WTC11 (cell line): ENCODE measurements around the gene PRCD. TPM values are rescaled to one million over a fixed set of nuclear protein-coding genes. Genes with fewer than 3 reads are reported as not detected.
A peak's percentile ranks its signal among the peaks of the same experiment; 100 is the strongest.

Experiments
- ATAC-seq: fragments of 200-7000 bp; cut with Tn5 transposase; 2 replicates; pipeline ENCODE4 v1.10.0; 2021; ENCODE audit warnings: mild to moderate bottlenecking, moderate library complexity
- CTCF ChIA-PET: fragments of 300-600 bp; sonication (Branson Sonifier 250); formaldehyde crosslinking; loops from one replicate; lab custom pipeline; 2021; ENCODE audit warnings: antibody characterized with exemption; lab: Charles Lee
- POLR2A ChIA-PET: fragments of 350-600 bp; sonication (Branson Sonifier 250); formaldehyde crosslinking; loops from one replicate; lab custom pipeline; 2021; ENCODE audit warnings: antibody characterized with exemption; lab: Charles Lee
- DNase-seq: peaks from one replicate; pipeline ENCODE4 v3.0.0; 2021; ENCODE audit warnings: low spot score
- H3K27ac Mint-ChIP-seq: 2 replicates; pipeline ENCODE4 v1.8.0; 2021; ENCODE audit warnings: mixed read lengths
- H3K27me3 Mint-ChIP-seq: 2 replicates; pipeline ENCODE4 v1.8.0; 2021; ENCODE audit warnings: low read depth, mild to moderate bottlenecking, moderate library complexity, mixed read lengths
- H3K36me3 Mint-ChIP-seq: 2 replicates; pipeline ENCODE4 v1.8.0; 2021; ENCODE audit warnings: mixed read lengths
- H3K4me1 Mint-ChIP-seq: 2 replicates; pipeline ENCODE4 v1.8.0; 2022; ENCODE audit warnings: mixed read lengths
- H3K4me3 Mint-ChIP-seq: 2 replicates; pipeline ENCODE4 v1.8.0; 2021; ENCODE audit warnings: mild to moderate bottlenecking, moderate library complexity, mixed read lengths
- H3K9me3 Mint-ChIP-seq: 2 replicates; pipeline ENCODE4 v1.8.0; 2021; ENCODE audit warnings: mixed read lengths
- AR ChIP-seq: fragments of 250-450 bp; sonication (Bioruptor Pico); IDR thresholded peaks from 2 replicates; pipeline ENCODE4 v1.9.0; 2021; ENCODE audit warnings: mild to moderate bottlenecking
- ARID4B ChIP-seq: sonication (generic); formaldehyde crosslinking; IDR thresholded peaks from 2 replicates; pipeline ENCODE4 v1.8.0; 2023; ENCODE audit warnings: missing genetic modification reagents, mild to moderate bottlenecking, borderline replicate concordance
- E2F4 ChIP-seq: sonication (generic); formaldehyde crosslinking; IDR thresholded peaks from 2 replicates; pipeline ENCODE4 v1.8.1; 2022; ENCODE audit warnings: low read depth, mild to moderate bottlenecking, moderate library complexity, missing genetic modification reagents, borderline replicate concordance
- FOXP1 ChIP-seq: sonication (generic); formaldehyde crosslinking; IDR thresholded peaks from 2 replicates; pipeline ENCODE4 v1.8.0; 2022; ENCODE audit warnings: missing genetic modification reagents, mild to moderate bottlenecking, moderate library complexity, borderline replicate concordance
- GABPB1 ChIP-seq: sonication (generic); formaldehyde crosslinking; IDR thresholded peaks from 2 replicates; pipeline ENCODE4 v1.8.1; 2023; ENCODE audit warnings: mild to moderate bottlenecking, missing genetic modification reagents
- GRHL2 ChIP-seq: fragments of 250-450 bp; sonication (Bioruptor Pico); IDR thresholded peaks from 2 replicates; pipeline ENCODE4 v1.8.0; 2022; ENCODE audit warnings: mild to moderate bottlenecking, moderate library complexity; ENCODE audit not compliant: insufficient replicate concordance, severe bottlenecking
- GTF2I ChIP-seq: fragments of 250-450 bp; sonication (Bioruptor Pico); conservative IDR thresholded peaks from 2 replicates; pipeline ENCODE4 v1.4.0; 2021; ENCODE audit warnings: mild to moderate bottlenecking
- IRF1 ChIP-seq: sonication (generic); formaldehyde crosslinking; IDR thresholded peaks from 2 replicates; pipeline ENCODE4 v1.8.0; 2023; ENCODE audit warnings: missing genetic modification reagents
- MYBL2 ChIP-seq: sonication (generic); formaldehyde crosslinking; IDR thresholded peaks from 2 replicates; pipeline ENCODE4 v1.8.1; 2023; ENCODE audit warnings: mild to moderate bottlenecking, moderate library complexity, missing genetic modification reagents
- NFATC4 ChIP-seq: fragments of 250-450 bp; sonication (Bioruptor Pico); IDR thresholded peaks from 2 replicates; pipeline ENCODE4 v1.9.0; 2021; ENCODE audit warnings: mild to moderate bottlenecking
- OVOL2 ChIP-seq: fragments of 250-450 bp; sonication (Bioruptor Pico); IDR thresholded peaks from 2 replicates; pipeline ENCODE4 v1.9.0; 2021; ENCODE audit warnings: mild to moderate bottlenecking, borderline replicate concordance
- PRRX2 ChIP-seq: fragments of 250-450 bp; sonication (Bioruptor Pico); IDR thresholded peaks from 2 replicates; pipeline ENCODE4 v1.8.0; 2021; ENCODE audit warnings: mild to moderate bottlenecking
- SP1 ChIP-seq: sonication (generic); formaldehyde crosslinking; conservative IDR thresholded peaks from 2 replicates; pipeline ENCODE4 v1.8.1; 2022; ENCODE audit warnings: missing genetic modification reagents
- TCF7 ChIP-seq: sonication (generic); formaldehyde crosslinking; IDR thresholded peaks from 2 replicates; pipeline ENCODE4 v1.8.0; 2022; ENCODE audit warnings: mild to moderate bottlenecking, low read depth, missing genetic modification reagents, moderate library complexity
- USF2 ChIP-seq: sonication (generic); formaldehyde crosslinking; IDR thresholded peaks from 2 replicates; pipeline ENCODE4 v1.8.1; 2023; ENCODE audit warnings: mild to moderate bottlenecking, missing genetic modification reagents, moderate library complexity
- ZMAT4 ChIP-seq: fragments of 250-450 bp; sonication (Bioruptor Pico); IDR thresholded peaks from 2 replicates; pipeline ENCODE4 v1.9.0; 2021; ENCODE audit warnings: mild to moderate bottlenecking
- ZNF423 ChIP-seq: fragments of 250-450 bp; sonication (Bioruptor Pico); IDR thresholded peaks from 2 replicates; pipeline ENCODE4 v2.1.2; 2022; ENCODE audit warnings: mild to moderate bottlenecking, moderate library complexity
- total RNA-seq: library from RNA; stranded (reverse); gene quantifications from 3 replicates; pipeline ENCODE4 v1.2.3, GENCODE V29; 2021

PRCD gene
- total RNA-seq, 1 experiment from 2014 or later, result 2.7 TPM

- TF ChIP-seq USF2 (0 out of 2 replicates have a peak, but pooled peaks have one; percentile 4), OVOL2 (no peak), ZNF423 (CRISPR knock-in tag) (peak; percentile 66; the same call in 1 of the 2 replicates), GTF2I (CRISPR knock-in tag) (no peak), ARID4B (CRISPR knock-in tag) (no peak), PRRX2 (CRISPR knock-in tag) (no peak), GABPB1 (CRISPR knock-in tag) (peak; percentile 26; the same call in 1 of the 2 replicates), FOXP1 (CRISPR knock-in tag) (peak; percentile 66; the same call in 1 of the 2 replicates), ZMAT4 (no peak), MYBL2 (CRISPR knock-in tag) (0 out of 2 replicates have a peak, but pooled peaks have one; percentile 44), NFATC4 (CRISPR knock-in tag) (no peak), SP1 (CRISPR knock-in tag) (peak; percentile 51; the same call in 1 of the 2 replicates), TCF7 (CRISPR knock-in tag) (no peak)
- peak; percentile 40 for DNase-seq
- ChIA-PET CTCF (interaction anchor here (0.6 to 3.8 kb wide), 10 partner anchors 8 to 96 kb away, joined by 3 to 17 read pairs (median 6); no protein-coding TSS in a partner anchor), POLR2A (interaction anchor here (0.9 kb wide), 1 partner anchor 19 kb away, joined by 3 read pairs; no protein-coding TSS in a partner anchor)
- H3K4me1 Mint-ChIP-seq, result peaks cover 19% of the 10 kb centered on the region
- no peaks in the 10 kb centered on the region for H3K9me3 Mint-ChIP-seq
- H3K27me3 Mint-ChIP-seq, result peaks cover 84% of the 10 kb centered on the region
- H3K36me3 Mint-ChIP-seq, result no peaks in the 10 kb centered on the region
- ATAC-seq, result peak; percentile 34
- peak within 1 kb of the TSS; percentile 71 for H3K4me3 Mint-ChIP-seq
- no peak within 1 kb of the TSS for H3K27ac Mint-ChIP-seq
Measured at GRCh38 chr17:76585649-76586593, 46.1 kb downstream of the PRCD start, which contains the start of gene ST6GALNAC2. ST6GALNAC2 (minus strand) TSS chr17:76585860; CDS start chr17:76585808, 52 bp downstream.

GRCh38 chr17:76586741-76587487, 47.1 kb downstream of the PRCD start:
- TF ChIP-seq USF2, result peak; percentile 33; the same call in 1 of the 2 replicates
- TF ChIP-seq GRHL2 (CRISPR knock-in tag), result no peak
- TF ChIP-seq AR, result no peak
- no peak for TF ChIP-seq E2F4 (CRISPR knock-in tag)
- TF ChIP-seq IRF1 (CRISPR knock-in tag), result no peak
- ATAC-seq (no peak), DNase-seq (peak; percentile 35)
- Mint-ChIP-seq H3K36me3 (no peaks in the 10 kb centered on the region), H3K27me3 (peaks cover 80% of the 10 kb centered on the region), H3K9me3 (no peaks in the 10 kb centered on the region), H3K4me3 (peak overlapping the region; percentile 48), H3K27ac (no peak overlapping the region), H3K4me1 (peaks cover 13% of the 10 kb centered on the region)
- CTCF ChIA-PET, result interaction anchor here (0.8 to 3.8 kb wide), 7 partner anchors 11 to 95 kb away, joined by 3 to 17 read pairs (median 10); no protein-coding TSS in a partner anchor
- POLR2A ChIA-PET, result no interaction called here
